IMR-90 (cell line): ENCODE data around the gene PI16. TPM values are rescaled to one million over a fixed set of nuclear protein-coding genes. Genes with fewer than 3 reads are reported as not detected.

Source experiments
- ATAC-seq: fragments of 200-7000 bp; cut with Tn5 transposase; 2 replicates; pipeline ENCODE4 v1.9.1; 2020; ENCODE audit warnings: low read depth, mild to moderate bottlenecking, moderate library complexity
- BruUV-seq: library from RNA; stranded (reverse); fragments of 400-500 nt; replicated peaks from 2 replicates; lab custom pipeline; 2021; lab: Mats Ljungman, UMichigan
- CTCF ChIA-PET: fragments of 300-600 bp; formaldehyde crosslinking; extraction: SDS; loops from one replicate; lab custom pipeline; 2021; ENCODE audit warnings: antibody characterized with exemption; lab: Yijun Ruan, JAX
- POLR2A ChIA-PET: fragments of 300-600 bp; sonication (Branson Sonifier 250); formaldehyde crosslinking; loops from one replicate; lab custom pipeline; 2022; ENCODE audit warnings: antibody characterized with exemption; ENCODE audit not compliant: unreplicated experiment; lab: Charles Lee
- DNase-seq: peaks from one replicate; pipeline ENCODE4 v3.0.0; 2013
- H2AFZ ChIP-seq: replicated peaks from 2 replicates; pipeline ENCODE3; 2013; ENCODE audit warnings: low read length, mild to moderate bottlenecking; ENCODE audit not compliant: poor library complexity
- H2AK5ac ChIP-seq: 2 replicates; pipeline ENCODE4 v1.6.1; 2013; ENCODE audit warnings: low read depth, low read length, inconsistent platforms
- H2AK9ac ChIP-seq: replicated peaks from 2 replicates; pipeline ENCODE3; 2013; ENCODE audit warnings: mild to moderate bottlenecking, low read depth, low read length, moderate library complexity; ENCODE audit not compliant: poor library complexity
- H2BK120ac ChIP-seq: 2 replicates; pipeline ENCODE4 v1.6.1; 2013; ENCODE audit warnings: low read depth, low read length, inconsistent platforms
- H2BK15ac ChIP-seq: 3 replicates; pipeline ENCODE4 v1.6.1; 2013; ENCODE audit warnings: low read depth, low read length, inconsistent platforms
- H2BK20ac ChIP-seq: 2 replicates; pipeline ENCODE4 v1.6.1; 2013; ENCODE audit warnings: low read depth, mild to moderate bottlenecking, inconsistent platforms, low read length, moderate library complexity
- H2BK5ac ChIP-seq: 2 replicates; pipeline ENCODE4 v1.6.1; 2013; ENCODE audit warnings: mild to moderate bottlenecking, low read depth, low read length, inconsistent platforms; ENCODE audit not compliant: poor library complexity, severe bottlenecking
- H3K14ac ChIP-seq: replicated peaks from 2 replicates; pipeline ENCODE4 v1.6.1; 2013; ENCODE audit warnings: low read depth, low read length, inconsistent platforms
- H3K18ac ChIP-seq: 2 replicates; pipeline ENCODE4 v1.6.1; 2013; ENCODE audit warnings: low read depth, low read length, control low read depth
- H3K23ac ChIP-seq: 2 replicates; pipeline ENCODE4 v1.6.1; 2013; ENCODE audit warnings: low read depth, low read length, inconsistent platforms
- H3K27ac ChIP-seq: 2 replicates; pipeline ENCODE4 v1.5.1; 2013; ENCODE audit warnings: mild to moderate bottlenecking, control low read depth, low read length; ENCODE audit not compliant: insufficient read depth
- H3K27me3 ChIP-seq: 2 replicates; pipeline ENCODE4 v1.6.1; 2013; ENCODE audit warnings: low read length; ENCODE audit not compliant: control insufficient read depth, insufficient read depth
- H3K36me3 ChIP-seq: 2 replicates; pipeline ENCODE4 v1.6.1; 2013; ENCODE audit warnings: low read length, mixed read lengths; ENCODE audit not compliant: control insufficient read depth, insufficient read depth
- H3K4ac ChIP-seq: 2 replicates; pipeline ENCODE4 v1.6.1; 2013; ENCODE audit warnings: low read depth, low read length, inconsistent platforms
- H3K4me1 ChIP-seq: 2 replicates; pipeline ENCODE4 v1.6.1; 2013; ENCODE audit warnings: low read length, mixed read lengths; ENCODE audit not compliant: control insufficient read depth, insufficient read depth
- H3K4me2 ChIP-seq: 2 replicates; pipeline ENCODE4 v1.6.1; 2013; ENCODE audit warnings: low read depth, mild to moderate bottlenecking, control low read depth, low read length, moderate library complexity
- H3K4me3 ChIP-seq: 2 replicates; pipeline ENCODE4 v1.5.1; 2013; ENCODE audit warnings: low read depth, mild to moderate bottlenecking, control low read depth, low read length, moderate library complexity; ENCODE audit not compliant: insufficient read depth
- H3K56ac ChIP-seq: 2 replicates; pipeline ENCODE4 v1.6.1; 2013; ENCODE audit warnings: low read length, inconsistent platforms; ENCODE audit not compliant: insufficient read depth; ENCODE audit errors: extremely low read depth
- H3K79me1 ChIP-seq, 2 experiments: 2 replicates each; pipeline ENCODE4 v1.6.1; 2013; ENCODE audit warnings: low read length in 2 of 2, inconsistent platforms in 1 of 2, low read depth in 1 of 2
- H3K9ac ChIP-seq: 2 replicates; pipeline ENCODE4 v1.6.1; 2013; ENCODE audit warnings: low read depth, low read length, control low read depth
- H3K9me1 ChIP-seq: 2 replicates; pipeline ENCODE4 v1.6.1; 2013; ENCODE audit warnings: low read length, inconsistent platforms; ENCODE audit not compliant: insufficient read depth
- H3K9me3 ChIP-seq: 2 replicates; pipeline ENCODE4 v1.6.1; 2013; ENCODE audit warnings: low read length; ENCODE audit not compliant: control insufficient read depth, insufficient read depth
- H4K20me1 ChIP-seq: 2 replicates; pipeline ENCODE4 v1.6.1; 2013; ENCODE audit warnings: low read length, inconsistent platforms; ENCODE audit not compliant: insufficient read depth
- H4K5ac ChIP-seq: 2 replicates; pipeline ENCODE4 v1.6.1; 2013; ENCODE audit warnings: mild to moderate bottlenecking, low read depth, low read length, control low read depth
- H4K8ac ChIP-seq, 2 experiments: 2 replicates each; pipeline ENCODE4 v1.6.1; 2013; ENCODE audit warnings: low read depth in 2 of 2, low read length in 2 of 2, control low read depth in 1 of 2, inconsistent platforms in 1 of 2
- H4K91ac ChIP-seq: 2 replicates; pipeline ENCODE4 v1.6.1; 2013; ENCODE audit warnings: low read depth, low read length, inconsistent platforms; ENCODE audit not compliant: insufficient read depth
- CEBPB ChIP-seq: IDR thresholded peaks from 2 replicates; pipeline ENCODE4 v1.6.1; 2012; ENCODE audit warnings: low read depth, low read length, improper control_type of control experiment
- CHD1 ChIP-seq: IDR thresholded peaks from 2 replicates; pipeline ENCODE4 v1.6.1; 2012; ENCODE audit warnings: low read depth, low read length, improper control_type of control experiment
- ELK1 ChIP-seq: fragments of 150-350 bp; IDR thresholded peaks from 2 replicates; pipeline ENCODE4 v1.6.1; 2016; ENCODE audit warnings: low read depth, mild to moderate bottlenecking, low read length, moderate library complexity, borderline replicate concordance
- NFE2L2 ChIP-seq: fragments of 150-350 bp; IDR thresholded peaks from 2 replicates; pipeline ENCODE4 v1.6.1; 2016; ENCODE audit warnings: low read depth, mild to moderate bottlenecking, low read length
- RCOR1 ChIP-seq: IDR thresholded peaks from 2 replicates; pipeline ENCODE4 v1.6.1; 2012; ENCODE audit warnings: mild to moderate bottlenecking, low read length, improper control_type of control experiment; ENCODE audit not compliant: insufficient replicate concordance
- WGBS, 2 experiments: methylation state at CpG; one replicate each; pipeline versions ENCODE4 v1.1.5 to v1.1.7; 2013; ENCODE audit warnings: missing lambda C conversion rate in 2 of 2; ENCODE audit not compliant: insufficient read length in 1 of 2; ENCODE audit errors: extremely low coverage in 2 of 2; 5-methylcytosine and 5-hydroxymethylcytosine counted together
- dilution Hi-C: fragments of 300-500 bp; cut with HindIII; formaldehyde crosslinking; loops from one replicate; pipeline ENCODE4 v1.14.3; 2018; ENCODE audit warnings: low sequenced_read_pairs; ENCODE audit not compliant: unreplicated experiment
- in situ Hi-C: fragments of 300-500 bp; cut with MboI; formaldehyde crosslinking; loops from 3 replicates; pipeline ENCODE4 v1.14.3; 2019; ENCODE audit warnings: low sequenced_read_pairs, inconsistent platforms, mixed read lengths
- intact Hi-C: fragments of 100-400 bp; cut with micrococcal nuclease; formaldehyde crosslinking; loops from 2 replicates; pipeline ENCODE4 v1.10.0; 2022
- polyA plus RNA-seq, 3 experiments: library from polyadenylated mRNA; depleted of rRNA; stranded (reverse); fragments of >200 nt; gene quantifications; 2 replicates each; pipeline ENCODE4 v1.2.3, GENCODE V29; 2012; ENCODE audit warnings: low replicate concordance in 1 of 3
- total RNA-seq: library from RNA; depleted of rRNA; stranded (reverse); fragments of >200 nt; gene quantifications from 2 replicates; pipeline ENCODE4 v1.2.3, GENCODE V29; 2012

PI16 gene
- total and polyA plus RNA-seq, 2 of the 4 experiments (the other 2 are of a cell fraction): 0.21 TPM; not detected in 1

- Histone ChIP-seq H3K27me3 (no peaks in the 10 kb centered on the region), H2AFZ (no peak overlapping the region), H3K9ac (no peak overlapping the region), H4K20me1 (no peaks in the 10 kb centered on the region; the same call in 1 of the 2 replicates), H3K79me1 (peaks cover 13 to 16% of the 10 kb centered on the region in 2 experiments), H2BK120ac (peak overlapping the region; percentile 77), H3K14ac (peak overlapping the region; percentile 23; the same call in 1 of the 2 replicates), H4K8ac (peak overlapping the region in 1 of 2 experiments; percentile 76; a peak in 2 of 4 replicates), H4K5ac (peak overlapping the region; percentile 67), H3K4me1 (peaks cover 11% of the 10 kb centered on the region), H2AK9ac (peak overlapping the region; percentile 65), H2BK5ac (peak overlapping the region; percentile 90), H2AK5ac (peak overlapping the region; percentile 84), H3K4me2 (0 out of 2 replicates have a peak overlapping the region, but pooled peaks have one; percentile 4), H3K9me1 (peaks cover 3% of the 10 kb centered on the region; the same call in 1 of the 2 replicates), H2BK15ac (peak overlapping the region; percentile 63; the same call in 1 of the 3 replicates), H3K18ac (peak overlapping the region; percentile 55), H3K23ac (peak overlapping the region; percentile 63; the same call in 1 of the 2 replicates), H3K27ac (peak overlapping the region; percentile 69), H2BK20ac (peak overlapping the region; percentile 76), H4K91ac (peak overlapping the region; percentile 62), H3K4ac (peak overlapping the region; percentile 86), H3K36me3 (peaks cover 11% of the 10 kb centered on the region), H3K4me3 (no peak overlapping the region), H3K56ac (no peak overlapping the region), H3K9me3 (no peaks in the 10 kb centered on the region)
- CTCF ChIA-PET: interaction anchor here (0.9 to 4.1 kb wide), 4 partner anchors 9 to 139 kb away, joined by 3 to 19 read pairs (median 5); no protein-coding TSS in a partner anchor
- no CpG with 5 or more reads among the region's 5 CpGs for WGBS, 2 experiments
- ATAC-seq (no peak), DNase-seq (no peak)
- intact Hi-C loops: no loop called here
- in situ Hi-C loops: no loop called here
- no TSS peak for BruUV-seq
- POLR2A ChIA-PET: no interaction called here
- dilution Hi-C loops: no loop called here
- TF ChIP-seq CEBPB: no peak
- no peak for TF ChIP-seq CHD1
- TF ChIP-seq RCOR1: no peak
- TF ChIP-seq ELK1: no peak
- no peak for TF ChIP-seq NFE2L2
Measured at GRCh38 chr6:36904851-36905393, 49.6 kb upstream of the PI16 start.
